MCF 10A (cell line): ENCODE measurements around the gene IRF2. TPM values are rescaled to one million over a fixed set of nuclear protein-coding genes. Genes with fewer than 3 reads are reported as not detected.

Experiments
- BruUV-seq: library from RNA; stranded (reverse); fragments of 400-500 nt; replicated peaks from 2 replicates; lab custom pipeline; 2021; lab: Mats Ljungman, UMichigan
- CTCF ChIA-PET: fragments of 300-600 bp; sonication (Branson Sonifier 250); formaldehyde crosslinking; extraction: SDS; loops from one replicate; lab custom pipeline; 2021; ENCODE audit warnings: antibody characterized with exemption, inconsistent platforms; lab: Yijun Ruan, JAX
- POLR2A ChIA-PET: fragments of 300-600, 350-650 bp; sonication (Branson Sonifier 250); formaldehyde crosslinking; extraction: SDS; loops from one replicate; lab custom pipeline; 2020; ENCODE audit warnings: antibody characterized with exemption, inconsistent platforms; lab: Yijun Ruan, JAX
- DNase-seq: peaks from one replicate; pipeline ENCODE4 v3.0.0-alpha.2; 2018; ENCODE audit not compliant: unreplicated experiment
- H3K27ac Mint-ChIP-seq: one replicate; pipeline ENCODE4 v1.8.0; 2022; ENCODE audit warnings: mild to moderate bottlenecking, low read depth, mixed read lengths; ENCODE audit not compliant: unreplicated experiment
- H3K27me3 Mint-ChIP-seq: one replicate; pipeline ENCODE4 v1.8.0; 2022; ENCODE audit warnings: mixed read lengths; ENCODE audit not compliant: insufficient read depth, unreplicated experiment
- H3K36me3 Mint-ChIP-seq: one replicate; pipeline ENCODE4 v1.8.0; 2022; ENCODE audit warnings: mild to moderate bottlenecking, moderate library complexity, mixed read lengths; ENCODE audit not compliant: insufficient read depth, unreplicated experiment
- H3K4me1 Mint-ChIP-seq: one replicate; pipeline ENCODE4 v1.8.0; 2022; ENCODE audit warnings: mixed read lengths; ENCODE audit not compliant: insufficient read depth, unreplicated experiment
- H3K4me3 Mint-ChIP-seq: one replicate; pipeline ENCODE4 v1.8.0; 2022; ENCODE audit warnings: mild to moderate bottlenecking, moderate library complexity, mixed read lengths; ENCODE audit not compliant: unreplicated experiment
- H3K9me3 Mint-ChIP-seq: one replicate; pipeline ENCODE4 v1.8.0; 2022; ENCODE audit warnings: mixed read lengths; ENCODE audit not compliant: unreplicated experiment
- intact Hi-C: fragments of 100-400 bp; cut with micrococcal nuclease; formaldehyde crosslinking; loops from 2 replicates; pipeline ENCODE4 v1.14.1; 2022
- total RNA-seq: library from RNA; stranded (reverse); gene quantifications from 2 replicates; pipeline ENCODE4 v1.2.3, GENCODE V29; 2022
- TF ChIP-seq, protein P1 (sequence below): fragments of 200-600 bp; IDR thresholded peaks from one replicate; pipeline ENCODE4 v1.8.0; 2022; ENCODE audit warnings: antibody characterized with exemption, mild to moderate bottlenecking; ENCODE audit not compliant: unreplicated experiment

The IRF2 gene
- total RNA-seq, 1 experiment from 2014 or later: 20.8 TPM

DNA sequence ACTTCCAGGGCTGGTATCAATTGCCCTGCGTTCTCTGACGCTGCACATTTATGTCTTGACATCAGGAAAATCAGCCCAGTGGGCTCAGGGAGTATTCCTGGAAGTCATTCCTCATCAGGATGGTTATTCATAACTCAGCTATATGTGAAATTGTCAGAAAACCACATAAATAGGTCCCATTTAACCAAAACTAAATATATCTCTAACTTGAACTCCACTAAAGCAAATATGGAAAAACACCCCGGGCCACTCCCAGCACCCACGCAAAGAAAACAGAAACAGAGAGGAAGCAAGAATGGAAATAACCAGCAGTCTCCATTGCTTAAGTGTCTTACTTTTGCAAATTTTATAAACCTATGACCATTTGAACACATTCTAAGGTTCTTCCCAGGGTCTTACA lies 112.0 kb downstream of the IRF2 start:
- H3K9me3 Mint-ChIP-seq: no peaks in the 10 kb centered on the region
- no peak for DNase-seq
- H3K27me3 Mint-ChIP-seq: no peaks in the 10 kb centered on the region
- ChIA-PET POLR2A (no interaction called here), CTCF (no interaction called here)
- H3K27ac Mint-ChIP-seq: no peak overlapping the region
- intact Hi-C loops: no loop called here
- TF ChIP-seq, protein P1, sequence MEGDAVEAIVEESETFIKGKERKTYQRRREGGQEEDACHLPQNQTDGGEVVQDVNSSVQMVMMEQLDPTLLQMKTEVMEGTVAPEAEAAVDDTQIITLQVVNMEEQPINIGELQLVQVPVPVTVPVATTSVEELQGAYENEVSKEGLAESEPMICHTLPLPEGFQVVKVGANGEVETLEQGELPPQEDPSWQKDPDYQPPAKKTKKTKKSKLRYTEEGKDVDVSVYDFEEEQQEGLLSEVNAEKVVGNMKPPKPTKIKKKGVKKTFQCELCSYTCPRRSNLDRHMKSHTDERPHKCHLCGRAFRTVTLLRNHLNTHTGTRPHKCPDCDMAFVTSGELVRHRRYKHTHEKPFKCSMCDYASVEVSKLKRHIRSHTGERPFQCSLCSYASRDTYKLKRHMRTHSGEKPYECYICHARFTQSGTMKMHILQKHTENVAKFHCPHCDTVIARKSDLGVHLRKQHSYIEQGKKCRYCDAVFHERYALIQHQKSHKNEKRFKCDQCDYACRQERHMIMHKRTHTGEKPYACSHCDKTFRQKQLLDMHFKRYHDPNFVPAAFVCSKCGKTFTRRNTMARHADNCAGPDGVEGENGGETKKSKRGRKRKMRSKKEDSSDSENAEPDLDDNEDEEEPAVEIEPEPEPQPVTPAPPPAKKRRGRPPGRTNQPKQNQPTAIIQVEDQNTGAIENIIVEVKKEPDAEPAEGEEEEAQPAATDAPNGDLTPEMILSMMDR: no peak
- no peak overlapping the region for H3K4me3 Mint-ChIP-seq
- no peaks in the 10 kb centered on the region for H3K36me3 Mint-ChIP-seq
- no TSS peak for BruUV-seq
- H3K4me1 Mint-ChIP-seq: peaks cover 6% of the 10 kb centered on the region

DNA sequence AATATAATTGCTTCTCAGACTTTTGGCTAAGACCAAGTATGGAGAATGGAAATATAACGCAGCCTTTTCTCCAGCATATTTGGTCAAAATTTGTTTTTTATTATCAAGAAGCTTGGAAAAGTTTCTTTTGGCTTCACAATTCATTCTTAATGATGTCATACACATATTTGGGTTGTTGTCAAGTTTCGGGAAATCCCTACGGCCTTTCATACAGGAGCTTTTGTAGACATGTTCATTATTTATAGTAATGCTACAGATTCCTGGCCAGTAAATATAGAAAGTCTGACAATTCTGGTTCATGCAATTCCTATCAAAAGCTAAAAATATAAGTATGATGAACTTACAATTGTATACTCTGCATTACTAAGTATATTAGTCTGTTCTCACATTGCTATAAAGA lies 112.9 kb downstream of the IRF2 start:
- POLR2A ChIA-PET: interaction anchor here (1.3 kb wide), 2 partner anchors 14 to 75 kb away, joined by 3 to 4 read pairs; no protein-coding TSS in a partner anchor
- CTCF ChIA-PET: interaction anchor here (1.1 kb wide), 1 partner anchor 97 kb away, joined by 3 read pairs; no protein-coding TSS in a partner anchor
- TF ChIP-seq, protein P1: no peak
- BruUV-seq: no TSS peak
- DNase-seq: no peak
- Mint-ChIP-seq H3K4me1 (peaks cover 6% of the 10 kb centered on the region), H3K27me3 (no peaks in the 10 kb centered on the region), H3K4me3 (no peak overlapping the region), H3K9me3 (no peaks in the 10 kb centered on the region), H3K36me3 (no peaks in the 10 kb centered on the region), H3K27ac (no peak overlapping the region)
- intact Hi-C loops: no loop called here

- no peaks in the 10 kb centered on the region for H3K36me3 Mint-ChIP-seq
- BruUV-seq: no TSS peak
- no peak for DNase-seq
- no peaks in the 10 kb centered on the region for H3K27me3 Mint-ChIP-seq
- no peaks in the 10 kb centered on the region for H3K9me3 Mint-ChIP-seq
- H3K4me1 Mint-ChIP-seq: peaks cover 11% of the 10 kb centered on the region
- ChIA-PET POLR2A (interaction anchor here (0.6 kb wide), 1 partner anchor 27 kb away, joined by 3 read pairs; no protein-coding TSS in a partner anchor), CTCF (interaction anchor here (0.7 to 0.9 kb wide), 2 partner anchors 13 to 124 kb away, joined by 3 read pairs; no protein-coding TSS in a partner anchor)
- intact Hi-C loops: no loop called here
- H3K27ac Mint-ChIP-seq: no peak overlapping the region
- TF ChIP-seq, protein P1: no peak
- H3K4me3 Mint-ChIP-seq: no peak overlapping the region
These were observed 114.5 kb downstream of the IRF2 start for GRCh38 chr4:184359888-184360287.

- no peak overlapping the region for H3K27ac Mint-ChIP-seq
- no peaks in the 10 kb centered on the region for H3K27me3 Mint-ChIP-seq
- POLR2A ChIA-PET: interaction anchor here (0.8 kb wide), 1 partner anchor 22 kb away, joined by 3 read pairs; no protein-coding TSS in a partner anchor
- intact Hi-C loops: no loop called here
- no peaks in the 10 kb centered on the region for H3K36me3 Mint-ChIP-seq
- no peaks in the 10 kb centered on the region for H3K9me3 Mint-ChIP-seq
- TF ChIP-seq, protein P1: no peak
- BruUV-seq: no TSS peak
- H3K4me1 Mint-ChIP-seq: peaks cover 11% of the 10 kb centered on the region
- no peak for DNase-seq
- H3K4me3 Mint-ChIP-seq: no peak overlapping the region
- CTCF ChIA-PET: no interaction called here
These were observed 115.7 kb downstream of the IRF2 start for GRCh38 chr4:184358521-184359232.
